AG04450 (cell line): ENCODE results near the gene ME1. TPM values are rescaled to one million over a fixed set of nuclear protein-coding genes. Genes with fewer than 3 reads are reported as not detected.

ENCODE experiments used
- CTCF ChIA-PET: fragments of 300-600, 350-600 bp; formaldehyde crosslinking; extraction: SDS; loops from one replicate; lab custom pipeline; 2022; ENCODE audit warnings: antibody characterized with exemption, inconsistent platforms; lab: Charles Lee
- POLR2A ChIA-PET: fragments of 350-600 bp; formaldehyde crosslinking; extraction: SDS; loops from one replicate; lab custom pipeline; 2021; ENCODE audit warnings: antibody characterized with exemption, inconsistent platforms; lab: Yijun Ruan, JAX
- DNase-seq: peaks from one replicate; pipeline ENCODE4 v3.0.0-alpha.2; 2011; ENCODE audit warnings: low read depth, low spot score
- H3K27ac ChIP-seq: one replicate; pipeline ENCODE4 v1.5.1; 2012; ENCODE audit warnings: low read depth, low read length, control low read depth
- H3K27me3 ChIP-seq: one replicate; pipeline ENCODE4 v1.6.0; 2012; ENCODE audit warnings: low read length; ENCODE audit not compliant: control insufficient read depth, insufficient read depth
- H3K4me3 ChIP-seq: 2 replicates; pipeline ENCODE4 v1.5.1; 2011; ENCODE audit warnings: mild to moderate bottlenecking, low read depth, low read length, control low read depth
- H3K9me3 ChIP-seq: 2 replicates; pipeline ENCODE4 v1.5.1; 2012; ENCODE audit warnings: low read length; ENCODE audit not compliant: control insufficient read depth, insufficient read depth
- polyA plus RNA-seq: library from polyadenylated mRNA; depleted of rRNA; stranded (reverse); fragments of >200 nt; gene quantifications from 2 replicates; pipeline ENCODE4 v1.2.3, GENCODE V29; 2011
- TF ChIP-seq, protein P1 (sequence below): IDR thresholded peaks from 2 replicates; pipeline ENCODE4 v1.5.1; 2011; ENCODE audit warnings: low read depth, low read length, control low read depth, inconsistent platforms

The ME1 gene
- polyA plus RNA-seq, 1 experiment: 31.8 TPM

DNA sequence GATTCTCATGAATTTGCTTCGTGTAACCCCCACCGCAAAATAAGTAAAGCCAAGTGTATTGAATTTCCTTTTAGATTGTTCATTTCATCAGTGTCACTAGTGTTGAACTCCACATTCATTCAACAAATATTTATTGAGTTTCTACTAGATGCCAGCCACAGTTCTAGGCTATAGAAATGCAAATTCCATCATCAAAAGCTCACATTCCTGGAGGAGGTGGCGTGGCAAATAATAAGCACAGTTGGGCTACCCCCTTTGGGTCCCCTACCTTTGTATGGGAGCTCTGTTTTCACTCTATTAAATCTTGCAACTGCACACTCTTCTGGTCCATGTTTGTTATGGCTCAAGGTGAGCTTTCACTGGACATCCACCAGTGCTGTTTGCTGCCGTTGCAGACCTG lies 12.7 kb upstream of the ME1 start:
- POLR2A ChIA-PET: no interaction called here
- TF ChIP-seq, protein P1, sequence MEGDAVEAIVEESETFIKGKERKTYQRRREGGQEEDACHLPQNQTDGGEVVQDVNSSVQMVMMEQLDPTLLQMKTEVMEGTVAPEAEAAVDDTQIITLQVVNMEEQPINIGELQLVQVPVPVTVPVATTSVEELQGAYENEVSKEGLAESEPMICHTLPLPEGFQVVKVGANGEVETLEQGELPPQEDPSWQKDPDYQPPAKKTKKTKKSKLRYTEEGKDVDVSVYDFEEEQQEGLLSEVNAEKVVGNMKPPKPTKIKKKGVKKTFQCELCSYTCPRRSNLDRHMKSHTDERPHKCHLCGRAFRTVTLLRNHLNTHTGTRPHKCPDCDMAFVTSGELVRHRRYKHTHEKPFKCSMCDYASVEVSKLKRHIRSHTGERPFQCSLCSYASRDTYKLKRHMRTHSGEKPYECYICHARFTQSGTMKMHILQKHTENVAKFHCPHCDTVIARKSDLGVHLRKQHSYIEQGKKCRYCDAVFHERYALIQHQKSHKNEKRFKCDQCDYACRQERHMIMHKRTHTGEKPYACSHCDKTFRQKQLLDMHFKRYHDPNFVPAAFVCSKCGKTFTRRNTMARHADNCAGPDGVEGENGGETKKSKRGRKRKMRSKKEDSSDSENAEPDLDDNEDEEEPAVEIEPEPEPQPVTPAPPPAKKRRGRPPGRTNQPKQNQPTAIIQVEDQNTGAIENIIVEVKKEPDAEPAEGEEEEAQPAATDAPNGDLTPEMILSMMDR: no peak
- no peak for DNase-seq
- no peak overlapping the region for H3K27ac ChIP-seq
- H3K9me3 ChIP-seq: no peaks in the 10 kb centered on the region
- H3K27me3 ChIP-seq: no peaks in the 10 kb centered on the region
- no peak overlapping the region for H3K4me3 ChIP-seq
- CTCF ChIA-PET: no interaction called here

DNA sequence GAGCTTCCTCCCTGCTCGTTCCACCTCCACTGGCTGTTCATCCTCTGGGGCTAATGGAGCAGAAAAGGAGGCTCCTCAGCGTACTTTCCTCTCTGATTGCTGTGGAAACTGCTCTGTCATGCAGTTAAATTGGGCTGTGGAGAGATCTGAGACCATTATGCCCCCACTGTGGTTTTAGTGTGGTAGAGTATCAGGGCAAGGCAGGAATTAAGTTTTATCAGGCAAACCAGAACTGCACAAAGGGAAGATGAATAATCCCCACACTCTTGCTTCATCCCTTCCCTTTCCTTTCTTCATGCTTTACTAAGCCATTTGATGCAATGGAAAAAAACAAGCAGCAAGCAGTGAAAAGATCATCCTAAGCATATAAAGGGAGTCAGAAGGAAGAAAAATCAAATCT lies 11.9 kb upstream of the ME1 start:
- CTCF ChIA-PET: no interaction called here
- POLR2A ChIA-PET: no interaction called here
- H3K27ac ChIP-seq: no peak overlapping the region
- no peaks in the 10 kb centered on the region for H3K27me3 ChIP-seq
- no peaks in the 10 kb centered on the region for H3K9me3 ChIP-seq
- TF ChIP-seq, protein P1: no peak
- no peak for DNase-seq
- no peak overlapping the region for H3K4me3 ChIP-seq

DNA sequence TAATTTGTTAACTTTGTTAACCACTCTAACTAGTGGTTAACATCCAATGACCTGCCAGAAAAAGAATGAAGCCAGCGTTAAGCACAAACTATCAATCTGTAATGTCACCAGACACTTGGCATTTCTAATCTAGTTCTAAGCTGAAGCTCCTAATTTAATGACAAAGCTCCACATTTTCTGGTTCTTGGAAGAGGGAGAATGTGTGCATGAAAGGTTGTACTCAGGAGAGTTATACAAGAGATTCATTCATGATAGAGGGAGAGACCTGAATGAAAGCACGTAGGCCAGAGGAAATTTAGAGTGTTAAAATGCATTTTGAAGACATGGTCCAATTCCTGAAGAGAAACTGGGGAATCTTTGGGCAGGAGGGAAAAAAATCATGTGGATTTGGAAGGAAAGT lies 8.3 kb upstream of the ME1 start:
- TF ChIP-seq, protein P1: no peak
- no peak for DNase-seq
- CTCF ChIA-PET: no interaction called here

DNA sequence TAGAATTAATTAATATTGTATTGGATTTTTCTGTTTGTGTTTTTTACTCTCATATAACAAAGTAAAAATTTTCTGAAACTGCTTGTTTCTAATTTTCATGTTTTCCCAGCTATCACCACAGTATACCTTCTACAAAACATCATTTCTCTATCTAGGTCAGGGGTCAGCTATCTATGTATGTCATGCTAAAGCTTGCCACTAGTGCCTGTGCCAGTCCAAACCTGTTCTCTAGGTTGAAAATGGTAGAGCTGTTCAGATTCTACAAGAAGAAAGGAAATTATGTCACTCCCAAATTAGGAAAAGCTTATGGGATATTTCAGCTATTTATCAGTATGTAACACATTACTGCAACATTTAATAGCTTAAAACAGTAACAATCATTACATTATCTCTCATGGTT lies 5.8 kb upstream of the ME1 start:
- H3K9me3 ChIP-seq: no peaks in the 10 kb centered on the region
- H3K27me3 ChIP-seq: no peaks in the 10 kb centered on the region
- TF ChIP-seq, protein P1: no peak

More for the DNA sequence above, 8.3 kb upstream of the ME1 start:
- H3K27me3 ChIP-seq: no peaks in the 10 kb centered on the region
- no peak overlapping the region for H3K4me3 ChIP-seq
- H3K27ac ChIP-seq: no peak overlapping the region
- POLR2A ChIA-PET: no interaction called here
- no peaks in the 10 kb centered on the region for H3K9me3 ChIP-seq

DNA sequence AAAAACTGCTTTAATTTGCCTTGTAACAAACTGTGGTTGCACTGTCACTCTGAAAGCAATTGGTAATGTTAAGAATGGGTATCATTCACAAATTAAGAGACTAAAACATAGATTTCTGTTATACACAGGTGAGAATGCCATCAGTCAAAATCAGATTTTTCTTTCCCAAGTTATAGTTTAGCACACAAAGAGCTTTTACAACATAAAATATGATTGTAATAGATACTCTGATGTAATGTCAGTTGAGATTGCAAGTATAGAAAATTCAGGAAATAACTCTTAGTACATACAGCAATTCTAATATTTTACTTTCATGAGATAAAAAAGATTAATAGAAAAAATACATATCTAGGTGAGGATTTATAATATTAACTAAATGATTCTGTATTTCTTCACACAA lies 2.3 kb upstream of the ME1 start:
- ChIA-PET CTCF (interaction anchor here (1.2 to 2.2 kb wide), 2 partner anchors 211 to 218 kb away, joined by 3 to 8 read pairs; no protein-coding TSS in a partner anchor), POLR2A (no interaction called here)
- TF ChIP-seq, protein P1: no peak
- Histone ChIP-seq H3K27ac (no peak overlapping the region), H3K4me3 (no peak overlapping the region), H3K27me3 (no peaks in the 10 kb centered on the region), H3K9me3 (no peaks in the 10 kb centered on the region; the same call in 1 of the 2 replicates)
- DNase-seq: no peak

More for the DNA sequence above, 5.8 kb upstream of the ME1 start:
- ChIA-PET CTCF (interaction anchor here (0.7 to 1.5 kb wide), 2 partner anchors 39 to 214 kb away, joined by 3 to 4 read pairs; no protein-coding TSS in a partner anchor), POLR2A (no interaction called here)
- Histone ChIP-seq H3K4me3 (no peak overlapping the region), H3K27ac (no peak overlapping the region)
- no peak for DNase-seq
